SIG-M5 (cell line): ENCODE results near the gene PCBP3.
"Not testable (repeated sequence)": the region's sequence is repeated elsewhere in the genome, so short reads cannot be mapped to it uniquely, and the experiment has no call there.

Source experiments
- DNase-seq: peaks from one replicate; lab custom pipeline; 2025; lab: John Stamatoyannopoulos, UW

Gene PCBP3

GRCh38 chr21:45635271-45636151, 8.0 kb upstream of the PCBP3 start:
- no peak for DNase-seq

GRCh38 chr21:45636459-45636858, 7.1 kb upstream of the PCBP3 start:
- no peak for DNase-seq

- DNase-seq, result no peak
Measured at GRCh38 chr21:45636951-45637646, 6.4 kb upstream of the PCBP3 start.

DNA sequence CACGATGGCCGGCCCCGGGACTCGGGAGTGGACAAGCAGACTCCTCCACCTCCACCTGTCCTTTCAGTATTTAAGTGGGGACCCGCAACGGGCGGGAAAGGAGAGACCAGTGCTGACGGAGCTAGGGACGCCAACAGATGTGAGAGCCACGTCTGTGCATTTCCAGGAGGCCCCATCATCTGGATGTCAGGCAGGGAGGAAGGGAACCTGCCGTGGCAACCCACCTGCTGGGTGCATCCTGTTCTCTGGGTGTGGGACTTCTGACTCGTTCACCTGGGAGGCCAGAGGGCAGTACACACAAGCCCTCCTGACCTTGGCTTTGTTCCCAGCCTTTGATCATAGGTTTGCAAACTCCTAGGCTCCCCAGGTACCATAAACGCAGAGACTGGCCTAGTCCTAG, 5.6 kb upstream of the PCBP3 start:
- no peak for DNase-seq

GRCh38 chr21:45638707-45639106, 4.8 kb upstream of the PCBP3 start:
- no peak for DNase-seq

DNA sequence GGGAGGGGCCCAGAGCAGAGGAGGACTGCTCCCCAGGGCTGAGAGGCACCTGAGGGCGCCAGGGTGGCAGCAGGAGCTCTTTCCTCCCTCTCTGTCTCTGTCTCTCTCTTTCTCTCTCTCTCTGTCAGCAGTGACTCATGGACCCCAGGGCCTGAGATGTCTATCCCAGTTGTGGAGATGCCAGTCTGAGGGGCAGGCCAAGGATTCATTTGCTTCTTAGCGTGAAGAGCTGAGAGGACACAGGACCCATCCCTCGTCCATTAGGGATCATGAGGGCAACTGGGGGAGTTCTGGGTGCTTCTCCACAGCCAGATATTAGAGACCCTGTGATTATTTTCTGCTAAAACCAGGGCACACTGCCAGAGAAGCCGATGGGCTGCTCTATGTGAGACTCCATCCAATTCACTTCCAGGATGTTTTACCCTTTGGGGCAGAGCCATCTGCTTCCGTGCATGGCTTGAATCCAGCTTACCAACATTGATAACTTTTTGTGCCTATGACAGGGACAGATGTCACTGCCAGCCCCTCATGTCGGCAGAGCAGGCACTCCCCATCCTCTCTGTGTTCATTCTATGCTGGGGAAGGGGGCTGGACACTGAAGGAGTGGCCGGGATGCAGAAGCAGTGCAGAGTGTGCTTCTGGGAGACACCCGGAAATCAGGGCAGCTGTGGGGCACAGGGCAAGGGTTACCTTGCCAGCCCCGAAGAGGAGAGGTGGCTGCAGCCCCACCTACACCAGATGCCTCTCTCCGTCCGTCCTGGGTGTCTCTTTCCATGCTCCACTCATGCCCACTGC, 4.1 kb upstream of the PCBP3 start:
- DNase-seq, result no peak

DNA sequence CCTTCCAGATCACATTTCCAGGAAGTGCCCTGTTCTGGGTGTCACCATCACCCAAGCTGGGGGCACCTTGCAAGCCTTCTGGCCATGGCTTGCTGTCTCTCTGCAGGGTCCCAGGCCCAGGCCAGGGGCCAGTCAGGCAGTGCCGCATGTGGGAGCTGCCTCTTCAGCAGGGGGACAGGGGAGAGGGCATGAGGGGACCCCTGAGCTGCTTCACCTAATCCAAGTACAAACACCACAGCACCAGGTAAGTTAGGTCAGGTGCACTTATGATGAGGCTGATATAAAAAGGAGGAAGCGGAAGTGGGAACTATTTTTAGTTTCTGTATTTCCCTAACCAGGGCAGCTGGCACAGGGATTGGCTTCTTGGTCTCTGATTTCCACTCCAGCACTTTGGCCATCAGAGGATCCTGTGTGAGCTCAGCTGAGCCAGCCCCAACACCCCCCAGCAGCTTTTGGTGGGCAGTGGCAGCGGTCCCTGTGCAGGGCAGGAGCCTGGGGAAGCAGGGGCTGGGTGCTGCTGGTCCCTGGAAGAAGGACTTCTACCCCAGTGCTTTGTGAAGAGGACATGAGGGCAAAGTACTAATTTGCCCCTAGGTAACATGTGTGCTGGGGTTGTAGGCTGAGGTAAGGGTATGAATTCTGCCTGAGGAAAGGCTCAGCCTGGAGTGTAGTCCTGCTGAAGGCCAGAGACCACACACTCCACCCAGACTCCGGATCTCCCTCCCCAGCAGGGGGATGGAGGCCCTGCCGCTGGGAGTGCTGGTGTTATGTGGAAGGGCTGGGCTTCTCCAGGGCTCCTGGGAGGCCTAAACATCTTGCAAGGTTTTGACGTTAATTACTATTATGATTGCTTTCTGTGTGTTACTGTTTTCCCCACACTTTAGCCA, 3.3 kb upstream of the PCBP3 start:
- DNase-seq, result no peak

- DNase-seq, result no peak
Measured at GRCh38 chr21:45640888-45641479, 2.5 kb upstream of the PCBP3 start.

GRCh38 chr21:45641480-45642035, 2.0 kb upstream of the PCBP3 start:
- DNase-seq, result no peak

- no peak for DNase-seq
Measured at GRCh38 chr21:45642122-45642813, 1.3 kb upstream of the PCBP3 start.

DNA sequence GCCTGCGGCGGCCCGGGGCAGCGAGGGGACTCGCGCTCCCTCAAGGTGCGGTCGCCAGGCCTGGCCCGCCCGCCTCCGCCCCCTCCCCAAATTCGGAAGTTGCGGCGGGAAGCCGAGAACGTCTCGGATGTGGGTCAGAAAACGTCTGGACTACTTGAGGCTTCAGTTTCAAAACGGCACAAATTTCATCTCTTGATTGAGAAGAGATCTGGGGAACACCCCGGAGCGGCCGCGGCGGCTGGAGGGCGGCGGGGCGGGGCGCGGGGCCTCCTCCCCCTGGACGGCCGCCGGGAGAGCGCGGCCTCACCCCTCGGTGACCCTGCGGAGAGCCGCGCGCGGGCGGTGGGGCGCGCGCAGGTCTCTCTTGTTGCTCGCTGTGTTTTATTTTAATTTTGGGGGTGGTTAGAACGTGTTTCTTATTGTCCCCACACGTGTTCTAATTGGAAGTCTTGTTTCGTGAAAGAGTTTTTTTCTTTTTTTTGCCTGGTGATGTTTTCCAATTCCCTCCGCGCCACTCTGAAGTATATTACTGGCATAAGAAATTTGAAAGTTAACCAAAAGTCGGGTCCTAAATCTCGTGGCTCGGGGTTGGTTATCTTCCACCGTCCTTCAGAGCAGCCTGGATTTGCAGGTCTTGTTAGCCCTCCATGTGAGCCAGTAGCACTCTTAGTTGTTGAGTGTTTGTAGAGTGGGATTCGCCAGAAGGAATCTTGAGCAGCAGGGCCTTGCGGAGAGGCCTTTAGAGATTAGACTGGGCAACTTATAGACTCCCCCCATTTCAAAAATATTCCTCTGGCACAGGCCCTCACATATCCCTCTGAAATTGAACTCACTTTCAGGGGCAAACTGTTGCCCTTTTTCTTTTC, 749 bp downstream of the PCBP3 start:
- DNase-seq, result no peak

DNA sequence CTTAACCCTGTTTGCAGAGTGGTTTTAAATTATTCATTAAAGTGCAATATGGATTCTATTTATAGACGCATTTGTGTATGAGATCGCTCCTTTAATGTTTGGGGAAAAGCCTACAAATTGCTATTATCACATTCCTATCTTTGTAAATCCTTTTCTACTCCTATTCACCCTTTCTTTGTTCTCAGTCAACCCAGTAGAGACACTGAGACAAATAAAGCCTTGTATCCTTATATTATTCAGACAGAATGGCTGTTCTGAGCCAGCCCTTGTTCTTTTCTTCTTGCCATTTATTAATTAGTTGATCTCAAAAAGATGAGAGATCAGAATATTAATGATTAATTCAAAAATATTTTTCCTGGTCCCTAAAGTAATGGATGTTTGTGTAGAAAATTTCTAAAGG, 8.4 kb downstream of the PCBP3 start:
- no peak for DNase-seq

- DNase-seq, result no peak
Measured at GRCh38 chr21:45655124-45655523, 11.6 kb downstream of the PCBP3 start.

- DNase-seq, result not testable (repeated sequence)
Measured at GRCh38 chr21:45656114-45656513, 12.6 kb downstream of the PCBP3 start.

DNA sequence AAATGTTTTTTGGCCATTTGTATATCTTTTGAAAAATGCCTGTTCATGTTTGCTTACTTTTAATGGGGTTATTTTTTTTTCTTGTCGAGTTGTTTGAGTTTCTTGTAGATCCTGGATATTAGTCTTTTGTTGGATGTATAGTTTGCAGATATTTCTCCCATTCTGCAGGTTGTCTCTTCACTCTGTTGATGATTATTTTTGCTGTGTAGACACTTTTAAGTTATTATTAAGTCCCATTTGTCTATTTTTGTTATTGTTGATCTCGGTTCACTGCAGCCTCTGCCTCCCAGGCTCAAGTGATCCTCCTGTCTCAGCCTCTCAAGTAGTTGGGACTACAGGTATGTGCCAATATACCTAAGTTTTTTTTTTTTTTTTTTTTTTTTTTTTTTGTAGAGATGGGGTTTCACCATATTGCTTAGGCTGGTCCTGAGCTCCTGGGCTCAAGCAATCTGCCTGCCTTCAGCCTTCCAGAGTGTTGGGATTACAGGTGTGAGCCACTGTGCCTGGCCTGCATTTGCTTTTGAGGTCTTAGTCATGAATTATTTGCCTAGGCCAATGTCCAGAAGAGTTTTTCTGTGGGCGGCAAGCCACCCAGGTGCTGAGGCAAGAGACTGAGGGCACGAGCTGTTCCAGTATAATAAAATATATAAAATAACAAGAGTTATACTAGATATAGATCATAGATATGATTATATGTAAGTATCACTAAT, 18.5 kb downstream of the PCBP3 start:
- DNase-seq, result not testable (repeated sequence)

GRCh38 chr21:45662623-45663245, 19.2 kb downstream of the PCBP3 start:
- DNase-seq, result not testable (repeated sequence)

GRCh38 chr21:45669382-45669781, 25.9 kb downstream of the PCBP3 start:
- DNase-seq, result no peak

GRCh38 chr21:45670731-45671130, 27.2 kb downstream of the PCBP3 start:
- DNase-seq, result no peak
